Tibial nerve (tissue), 4 donors: Measurements from ENCODE around the gene ENTR1. TPM values are rescaled to one million over a fixed set of nuclear protein-coding genes. Genes with fewer than 3 reads are reported as not detected.

Source experiments
- DNase-seq, 2 donors: peaks; one replicate each; pipeline ENCODE4 v3.0.0-alpha.2; 2019; ENCODE audit warnings: low spot score in 2 of 2
- H3K27ac ChIP-seq, 4 donors: fragments of 200-600 bp; sonication (generic) in 3 of 4; one replicate each; pipeline ENCODE4 v1.5.1; 2017 to 2019; ENCODE audit warnings: mild to moderate bottlenecking in 1 of 4
- H3K27me3 ChIP-seq, 2 donors: fragments of 200-600 bp; sonication (generic) in 1 of 2; one replicate each; pipeline versions ENCODE4 v1.5.1 to v1.6.0; 2017 to 2019
- H3K36me3 ChIP-seq, 3 donors: fragments of 200-600 bp; sonication (generic); one replicate each; pipeline ENCODE4 v1.5.1; 2018 to 2019
- H3K4me1 ChIP-seq, 4 donors: fragments of 200-600 bp; sonication (generic) in 3 of 4; one replicate each; pipeline ENCODE4 v1.5.1; 2017 to 2019
- H3K4me3 ChIP-seq, 4 donors: fragments of 200-600 bp; sonication (generic) in 3 of 4; one replicate each; pipeline ENCODE4 v1.5.1; 2017 to 2019; ENCODE audit warnings: mild to moderate bottlenecking in 1 of 4, moderate library complexity in 1 of 4
- H3K9me3 ChIP-seq, 4 donors: fragments of 200-600 bp; sonication (generic) in 3 of 4; one replicate each; pipeline ENCODE4 v1.5.1; 2017 to 2019
- CTCF ChIP-seq, 5 experiments: fragments of 200-600 bp in 3 of 5; fragments of 450-650 bp in 2 of 5; sonication (generic) in 3 of 5; IDR thresholded peaks; one replicate each; pipeline ENCODE4 v1.5.1; 2016 to 2019; ENCODE audit warnings: antibody characterized with exemption in 5 of 5, mild to moderate bottlenecking in 3 of 5, moderate library complexity in 2 of 5
- EP300 ChIP-seq, 2 donors: sonication (generic); formaldehyde crosslinking; IDR thresholded peaks; one replicate each; pipeline ENCODE4 v1.6.1; 2017; ENCODE audit warnings: antibody characterized with exemption in 2 of 2, mild to moderate bottlenecking in 1 of 2
- POLR2A ChIP-seq, 2 donors: fragments of 450-650 bp; IDR thresholded peaks; one replicate each; pipeline ENCODE4 v1.6.1; 2017; ENCODE audit warnings: antibody characterized with exemption in 2 of 2, mild to moderate bottlenecking in 2 of 2, moderate library complexity in 2 of 2
- WGBS, 2 donors: methylation state at CpG; one replicate each; pipeline ENCODE4 v1.1.5; 2018; 5-methylcytosine and 5-hydroxymethylcytosine counted together
- total RNA-seq, 4 donors: library from RNA; depleted of rRNA; stranded (reverse); fragments of >200 nt; gene quantifications; one replicate each; pipeline ENCODE4 v1.1.0, GENCODE V29; 2016

ENTR1 gene
- total RNA-seq, 4 donors from 2014 or later, result 52.6 to 101 (median 70.9) TPM

DNA sequence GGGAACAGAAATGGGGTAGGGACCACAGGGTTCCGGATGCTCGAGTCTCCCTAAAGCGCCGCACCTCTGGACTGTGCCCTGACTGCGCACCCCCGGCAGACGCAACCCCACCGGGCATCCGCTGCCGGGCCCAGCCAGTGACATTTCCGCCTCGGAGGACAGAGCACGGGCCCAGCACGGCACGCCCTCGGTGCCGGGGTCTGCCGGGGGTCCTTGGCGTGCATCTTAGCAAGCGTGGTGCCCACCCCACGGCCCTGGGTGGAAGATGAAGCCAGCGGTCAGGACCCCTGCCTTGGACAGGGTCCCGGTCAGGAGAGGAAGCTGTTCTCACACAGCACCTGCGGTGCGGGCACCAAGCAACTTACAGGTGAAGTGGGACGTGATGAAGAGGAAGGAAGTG lies 22.2 kb upstream of the ENTR1 start:
- no peak overlapping the region for H3K4me3 ChIP-seq
- peaks cover 0 to 86% (median 3%) of the 10 kb centered on the region in 3 donors for H3K36me3 ChIP-seq
- H3K27me3 ChIP-seq, result no peaks in the 10 kb centered on the region
- no peak overlapping the region for H3K27ac ChIP-seq
- peaks cover 0 to 22% (median 8%) of the 10 kb centered on the region in 4 donors for H3K4me1 ChIP-seq
- no peaks in the 10 kb centered on the region for H3K9me3 ChIP-seq
- TF ChIP-seq POLR2A (IDR thresholded peaks at IDR 0.05), result no peak
- no peak for TF ChIP-seq CTCF (IDR thresholded peaks at IDR 0.05)
- no peak for TF ChIP-seq EP300 (IDR thresholded peaks at IDR 0.05)
- DNase-seq, result no peak
- WGBS, 2 donors, result 90 to 96% methylated on average over 23 to 26 of the region's 26 CpGs

- peaks cover 0 to 15% (median 1%) of the 10 kb centered on the region in 4 donors for H3K4me1 ChIP-seq
Observed at GRCh38 chr9:136431782-136432350, 21.5 kb upstream of the ENTR1 start.

GRCh38 chr9:136430588-136431234 lies 20.3 kb upstream of the ENTR1 start:
- DNase-seq, result no peak
- WGBS, 2 donors, result 92 to 96% methylated on average over 18 to 22 of the region's 29 CpGs
- Histone ChIP-seq H3K4me3 (no peak overlapping the region), H3K4me1 (peaks cover 0 to 6% (median 0%) of the 10 kb centered on the region in 4 donors), H3K27ac (no peak overlapping the region), H3K27me3 (no peaks in the 10 kb centered on the region), H3K36me3 (peaks cover 0 to 86% (median 3%) of the 10 kb centered on the region in 3 donors), H3K9me3 (no peaks in the 10 kb centered on the region)
- TF ChIP-seq CTCF (IDR thresholded peaks at IDR 0.05), result no peak
- no peak for TF ChIP-seq POLR2A (IDR thresholded peaks at IDR 0.05)
- no peak for TF ChIP-seq EP300 (IDR thresholded peaks at IDR 0.05)

More at GRCh38 chr9:136431782-136432350, 21.5 kb upstream of the ENTR1 start:
- TF ChIP-seq POLR2A (IDR thresholded peaks at IDR 0.05), result no peak
- TF ChIP-seq EP300 (IDR thresholded peaks at IDR 0.05), result no peak
- TF ChIP-seq CTCF (IDR thresholded peaks at IDR 0.05), result no peak
- Histone ChIP-seq H3K27me3 (no peaks in the 10 kb centered on the region), H3K36me3 (peaks cover 0 to 86% (median 3%) of the 10 kb centered on the region in 3 donors), H3K27ac (no peak overlapping the region), H3K4me3 (no peak overlapping the region), H3K9me3 (no peaks in the 10 kb centered on the region)
- no peak for DNase-seq
- WGBS, 2 donors, result 87 to 93% methylated on average over 27 to 32 of the region's 36 CpGs

- no peak overlapping the region for H3K27ac ChIP-seq
- H3K27me3 ChIP-seq, result no peaks in the 10 kb centered on the region
- peaks cover 0 to 89% (median 3%) of the 10 kb centered on the region in 3 donors for H3K36me3 ChIP-seq
- WGBS, 2 donors, result 75 to 87% methylated on average over 28 to 32 of the region's 32 CpGs
- H3K4me3 ChIP-seq, result no peak overlapping the region
- DNase-seq, result no peak
- no peaks in the 10 kb centered on the region for H3K9me3 ChIP-seq
- TF ChIP-seq POLR2A (IDR thresholded peaks at IDR 0.05), result no peak
- no peak for TF ChIP-seq EP300 (IDR thresholded peaks at IDR 0.05)
- TF ChIP-seq CTCF (IDR thresholded peaks at IDR 0.05), result no peak
- peaks cover 0 to 4% (median 0%) of the 10 kb centered on the region in 4 donors for H3K4me1 ChIP-seq
Observed at GRCh38 chr9:136429683-136430491, 19.5 kb upstream of the ENTR1 start.
